ENCODE measurements around the gene ASB18. TPM values are rescaled to one million over a fixed set of nuclear protein-coding genes. Genes with fewer than 3 reads are reported as not detected.
A peak's percentile ranks its signal among the peaks of the same experiment; 100 is the strongest.

The ASB18 gene
- total RNA-seq, 1 experiment from 2014 or later: not detected

DNA sequence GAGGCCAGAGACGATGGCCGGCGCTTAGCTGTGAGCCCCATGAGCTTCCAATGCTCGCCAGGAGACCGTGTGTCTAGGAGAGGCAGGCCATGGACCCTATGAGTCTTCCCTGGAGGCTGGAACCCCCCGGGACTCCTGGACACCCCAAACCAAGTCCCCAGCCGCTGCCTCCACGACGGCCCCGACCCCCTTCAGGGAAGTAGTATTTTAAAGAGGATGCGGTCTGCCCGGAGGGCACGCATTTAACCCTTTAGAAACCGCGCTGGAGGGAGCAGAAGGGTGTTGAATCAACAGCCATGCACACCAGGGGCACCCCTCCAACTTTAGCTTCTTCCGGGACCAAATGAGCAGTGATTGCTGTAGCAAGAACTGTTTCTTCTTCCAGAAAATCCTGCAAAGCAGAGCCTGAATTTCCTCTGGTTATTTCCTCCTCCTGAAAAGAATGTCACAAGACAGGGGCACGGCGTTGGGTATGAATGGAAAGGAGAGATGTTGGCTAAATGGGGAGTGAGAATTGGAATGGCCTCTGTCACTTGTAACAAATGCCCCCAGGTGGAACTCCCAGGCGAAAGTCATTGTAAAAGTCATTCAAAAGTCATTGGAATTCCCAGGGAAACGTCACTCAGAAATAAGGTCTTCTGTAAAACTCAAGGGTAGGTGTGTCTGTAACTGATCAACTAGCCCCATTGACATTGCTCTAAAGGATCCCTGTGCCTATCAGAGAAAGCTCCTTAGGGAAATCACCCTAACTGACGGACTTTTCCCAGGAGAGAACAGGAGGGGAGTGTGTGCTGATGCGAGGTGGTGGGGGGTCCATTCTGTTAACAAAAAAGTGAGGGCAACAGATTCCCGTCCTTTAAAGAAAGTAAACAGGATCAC, 90.2 kb downstream of the ASB18 start:
- Mint-ChIP-seq H3K27ac (no peak overlapping the region), H3K9me3 (no peaks in the 10 kb centered on the region), H3K36me3 (no peaks in the 10 kb centered on the region), H3K4me1 (peaks cover 65% of the 10 kb centered on the region), H3K4me3 (peak overlapping the region; percentile 27), H3K27me3 (ENCODE audit: low read depth) (peaks cover 89% of the 10 kb centered on the region)
- no peak for ATAC-seq
- CTCF ChIA-PET: interaction anchor here (1.3 to 1.4 kb wide), 2 partner anchors 380 to 395 kb away, joined by 4 to 6 read pairs; no protein-coding TSS in a partner anchor
- DNase-seq (ENCODE audit: low spot score): peak; percentile 24
- TF ChIP-seq NFATC4 (CRISPR knock-in tag; IDR thresholded peaks at IDR 0.05) (no peak), HMGA2 (CRISPR knock-in tag; IDR thresholded peaks at IDR 0.05) (no peak), SMAD3 (CRISPR knock-in tag; IDR thresholded peaks at IDR 0.05; ENCODE audit: borderline replicate concordance) (no peak), FOXP1 (CRISPR knock-in tag; IDR thresholded peaks at IDR 0.05; ENCODE audit: borderline replicate concordance) (0 out of 2 replicates have a peak, but pooled peaks have one; percentile 22), PREB (CRISPR knock-in tag; IDR thresholded peaks at IDR 0.05; ENCODE audit: borderline replicate concordance) (no peak), AR (CRISPR knock-in tag; IDR thresholded peaks at IDR 0.05) (no peak)
- TF ChIP-seq, protein P1, sequence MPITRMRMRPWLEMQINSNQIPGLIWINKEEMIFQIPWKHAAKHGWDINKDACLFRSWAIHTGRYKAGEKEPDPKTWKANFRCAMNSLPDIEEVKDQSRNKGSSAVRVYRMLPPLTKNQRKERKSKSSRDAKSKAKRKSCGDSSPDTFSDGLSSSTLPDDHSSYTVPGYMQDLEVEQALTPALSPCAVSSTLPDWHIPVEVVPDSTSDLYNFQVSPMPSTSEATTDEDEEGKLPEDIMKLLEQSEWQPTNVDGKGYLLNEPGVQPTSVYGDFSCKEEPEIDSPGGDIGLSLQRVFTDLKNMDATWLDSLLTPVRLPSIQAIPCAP (CRISPR knock-in tag; IDR thresholded peaks at IDR 0.05): no peak
- POLR2A ChIA-PET: no interaction called here

DNA sequence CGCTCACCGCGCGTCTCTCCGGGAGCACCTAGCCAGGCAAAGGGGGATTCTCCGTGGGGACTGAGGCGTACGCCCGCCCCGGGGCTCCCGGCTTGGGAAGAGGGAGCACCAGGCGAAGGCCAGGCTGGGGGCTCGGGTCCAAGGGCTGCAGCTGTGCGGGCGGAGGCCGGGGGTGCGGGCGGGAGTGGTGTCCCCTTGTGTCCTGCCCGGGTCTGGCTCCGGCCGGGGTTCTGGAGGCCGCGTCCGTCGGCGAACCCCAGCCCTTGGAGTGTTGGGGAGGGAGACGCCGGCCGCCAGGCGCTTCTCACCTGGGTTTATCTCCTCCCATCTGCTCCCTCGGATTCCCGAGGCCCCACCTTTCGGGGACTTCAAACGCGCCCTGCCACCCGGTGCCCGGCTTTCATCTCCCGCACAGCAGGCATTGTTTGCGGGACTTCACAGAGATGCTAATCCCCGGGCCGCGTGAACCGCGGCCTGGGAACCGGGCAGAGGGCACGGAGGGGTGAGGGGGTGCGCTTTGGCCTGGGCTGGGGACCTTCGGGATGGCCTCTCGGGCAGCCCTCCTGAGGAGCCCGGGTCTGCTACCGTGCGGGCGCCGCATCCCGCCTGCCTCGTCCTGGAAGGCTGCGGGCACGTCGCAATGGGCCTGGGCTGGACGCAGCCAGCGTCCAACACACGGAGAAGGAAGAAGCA, 91.0 kb downstream of the ASB18 start:
- CTCF ChIA-PET: interaction anchor here (1.4 kb wide), 1 partner anchor 394 kb away, joined by 6 read pairs; no protein-coding TSS in a partner anchor
- peaks cover 66% of the 10 kb centered on the region for H3K4me1 Mint-ChIP-seq
- no peak overlapping the region for H3K27ac Mint-ChIP-seq
- H3K4me3 Mint-ChIP-seq: peak overlapping the region; percentile 59
- H3K27me3 Mint-ChIP-seq (ENCODE audit: low read depth): peaks cover 91% of the 10 kb centered on the region
- ATAC-seq (peak; percentile 1; the same call in 1 of the 2 replicates), DNase-seq (ENCODE audit: low spot score) (peak; percentile 55)
- POLR2A ChIA-PET: no interaction called here
- no peaks in the 10 kb centered on the region for H3K9me3 Mint-ChIP-seq
- no peaks in the 10 kb centered on the region for H3K36me3 Mint-ChIP-seq
- TF ChIP-seq AR (CRISPR knock-in tag; IDR thresholded peaks at IDR 0.05) (no peak), MXD4 (CRISPR knock-in tag; IDR thresholded peaks at IDR 0.05; ENCODE audit: borderline replicate concordance) (no peak), ZNF232 (CRISPR knock-in tag; IDR thresholded peaks at IDR 0.05) (no peak), NFATC4 (CRISPR knock-in tag; IDR thresholded peaks at IDR 0.05) (no peak), FOXK1 (CRISPR knock-in tag; IDR thresholded peaks at IDR 0.05) (no peak), JUN (CRISPR knock-in tag; IDR thresholded peaks at IDR 0.05) (no peak), ZNF138 (CRISPR knock-in tag; conservative IDR thresholded peaks at IDR 0.05) (no peak), SMAD4 (CRISPR knock-in tag; IDR thresholded peaks at IDR 0.05) (no peak), ELF4 (CRISPR knock-in tag; IDR thresholded peaks at IDR 0.05; ENCODE audit: low read depth) (no peak)
- TF ChIP-seq, protein P2, sequence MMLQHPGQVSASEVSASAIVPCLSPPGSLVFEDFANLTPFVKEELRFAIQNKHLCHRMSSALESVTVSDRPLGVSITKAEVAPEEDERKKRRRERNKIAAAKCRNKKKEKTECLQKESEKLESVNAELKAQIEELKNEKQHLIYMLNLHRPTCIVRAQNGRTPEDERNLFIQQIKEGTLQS (CRISPR knock-in tag; conservative IDR thresholded peaks at IDR 0.05): no peak
- TF ChIP-seq, protein P3, sequence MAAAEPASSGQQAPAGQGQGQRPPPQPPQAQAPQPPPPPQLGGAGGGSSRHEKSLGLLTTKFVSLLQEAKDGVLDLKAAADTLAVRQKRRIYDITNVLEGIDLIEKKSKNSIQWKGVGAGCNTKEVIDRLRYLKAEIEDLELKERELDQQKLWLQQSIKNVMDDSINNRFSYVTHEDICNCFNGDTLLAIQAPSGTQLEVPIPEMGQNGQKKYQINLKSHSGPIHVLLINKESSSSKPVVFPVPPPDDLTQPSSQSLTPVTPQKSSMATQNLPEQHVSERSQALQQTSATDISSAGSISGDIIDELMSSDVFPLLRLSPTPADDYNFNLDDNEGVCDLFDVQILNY (CRISPR knock-in tag; IDR thresholded peaks at IDR 0.05): no peak
- TF ChIP-seq, protein P4, sequence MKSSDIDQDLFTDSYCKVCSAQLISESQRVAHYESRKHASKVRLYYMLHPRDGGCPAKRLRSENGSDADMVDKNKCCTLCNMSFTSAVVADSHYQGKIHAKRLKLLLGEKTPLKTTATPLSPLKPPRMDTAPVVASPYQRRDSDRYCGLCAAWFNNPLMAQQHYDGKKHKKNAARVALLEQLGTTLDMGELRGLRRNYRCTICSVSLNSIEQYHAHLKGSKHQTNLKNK (CRISPR knock-in tag; IDR thresholded peaks at IDR 0.05): no peak

All from WTC11 (cell line).